ENCODE data around the gene SLC4A5.

The SLC4A5 gene

DNA sequence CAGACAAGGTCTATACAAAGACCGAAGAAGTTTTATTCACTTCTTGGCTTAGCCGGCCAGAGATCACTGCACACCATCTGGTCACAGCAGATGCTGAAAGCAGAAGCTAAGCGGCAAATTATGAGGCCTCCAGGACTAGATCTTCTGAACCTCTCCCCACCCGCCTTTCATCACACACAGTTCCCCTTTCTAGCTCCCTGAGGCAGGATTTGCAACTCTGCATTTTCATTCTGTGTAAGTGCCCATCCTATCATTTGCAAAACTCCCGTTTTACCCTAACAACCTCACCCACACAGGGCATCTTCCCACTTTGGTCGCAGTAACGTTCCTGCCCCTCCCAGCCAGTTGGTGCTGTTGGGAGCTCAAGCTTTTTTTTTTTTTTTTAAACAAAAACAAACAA lies 161.5 kb downstream of the SLC4A5 start:
- H3K27me3 Mint-ChIP-seq: no peaks in the 10 kb centered on the region
- peaks cover 10 to 18% of the 10 kb centered on the region in 2 donors for H3K4me1 Mint-ChIP-seq (ENCODE audit: low read depth in 2 of 2)
- no peak for DNase-seq
- no peak for ATAC-seq (replicated peaks)
- H3K9me3 Mint-ChIP-seq: no peaks in the 10 kb centered on the region
- peak overlapping the region in 1 of 2 donors; percentile 82 for H3K27ac Mint-ChIP-seq
- H3K36me3 Mint-ChIP-seq (ENCODE audit: insufficient read depth): peaks cover 21% of the 10 kb centered on the region
- no peak overlapping the region for H3K4me3 Mint-ChIP-seq

DNA sequence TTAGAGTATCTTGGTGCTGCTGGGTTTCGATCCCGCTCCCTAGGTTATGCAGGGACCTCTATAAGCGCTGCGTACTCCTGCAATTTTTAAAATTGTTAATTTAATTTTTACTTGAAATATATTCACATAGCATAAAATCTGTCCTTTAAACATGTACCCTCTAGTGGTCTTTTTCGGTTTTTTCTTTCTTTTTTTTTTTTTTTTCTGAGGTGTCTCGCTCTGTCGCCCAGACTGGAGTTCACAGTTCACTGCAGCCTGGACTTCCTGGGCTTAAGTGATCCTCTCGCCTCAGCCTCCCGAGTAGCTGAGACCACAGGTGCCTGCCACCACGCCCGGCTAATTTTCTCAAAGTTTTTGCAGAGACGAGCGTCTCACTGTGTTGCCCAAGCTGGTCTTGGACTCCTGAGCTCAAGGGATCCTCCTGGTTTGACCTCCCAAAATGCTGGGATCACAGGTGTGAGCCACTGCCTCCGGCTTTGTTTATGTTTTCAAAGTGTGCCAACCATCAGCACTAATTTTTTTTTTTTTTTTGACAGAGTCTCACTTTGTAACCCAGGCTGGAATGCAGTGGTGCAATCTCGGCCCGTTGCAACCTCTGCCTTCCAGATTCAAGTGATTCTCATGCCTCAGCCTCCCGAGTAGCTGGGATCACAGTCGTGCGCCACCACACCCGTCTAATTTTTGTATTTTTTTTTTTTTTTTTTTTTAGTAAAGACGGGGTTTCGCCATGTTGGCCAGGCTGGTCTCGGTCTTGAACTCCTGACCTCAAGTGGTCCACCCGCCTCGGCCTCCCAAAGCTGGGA lies 164.0 kb downstream of the SLC4A5 start:
- peaks cover 34% of the 10 kb centered on the region for H3K36me3 Mint-ChIP-seq (ENCODE audit: insufficient read depth)
- H3K27me3 Mint-ChIP-seq: no peaks in the 10 kb centered on the region
- ATAC-seq (replicated peaks): peak; percentile 30
- peak in 1 of 3 experiments; percentile 11 for DNase-seq
- H3K27ac Mint-ChIP-seq: peak overlapping the region; percentile 91 to 93
- peak overlapping the region; percentile 85 to 90 for H3K4me3 Mint-ChIP-seq
- peaks cover 27 to 35% of the 10 kb centered on the region in 2 donors for H3K4me1 Mint-ChIP-seq (ENCODE audit: low read depth in 2 of 2)
- no peaks in the 10 kb centered on the region for H3K9me3 Mint-ChIP-seq

DNA sequence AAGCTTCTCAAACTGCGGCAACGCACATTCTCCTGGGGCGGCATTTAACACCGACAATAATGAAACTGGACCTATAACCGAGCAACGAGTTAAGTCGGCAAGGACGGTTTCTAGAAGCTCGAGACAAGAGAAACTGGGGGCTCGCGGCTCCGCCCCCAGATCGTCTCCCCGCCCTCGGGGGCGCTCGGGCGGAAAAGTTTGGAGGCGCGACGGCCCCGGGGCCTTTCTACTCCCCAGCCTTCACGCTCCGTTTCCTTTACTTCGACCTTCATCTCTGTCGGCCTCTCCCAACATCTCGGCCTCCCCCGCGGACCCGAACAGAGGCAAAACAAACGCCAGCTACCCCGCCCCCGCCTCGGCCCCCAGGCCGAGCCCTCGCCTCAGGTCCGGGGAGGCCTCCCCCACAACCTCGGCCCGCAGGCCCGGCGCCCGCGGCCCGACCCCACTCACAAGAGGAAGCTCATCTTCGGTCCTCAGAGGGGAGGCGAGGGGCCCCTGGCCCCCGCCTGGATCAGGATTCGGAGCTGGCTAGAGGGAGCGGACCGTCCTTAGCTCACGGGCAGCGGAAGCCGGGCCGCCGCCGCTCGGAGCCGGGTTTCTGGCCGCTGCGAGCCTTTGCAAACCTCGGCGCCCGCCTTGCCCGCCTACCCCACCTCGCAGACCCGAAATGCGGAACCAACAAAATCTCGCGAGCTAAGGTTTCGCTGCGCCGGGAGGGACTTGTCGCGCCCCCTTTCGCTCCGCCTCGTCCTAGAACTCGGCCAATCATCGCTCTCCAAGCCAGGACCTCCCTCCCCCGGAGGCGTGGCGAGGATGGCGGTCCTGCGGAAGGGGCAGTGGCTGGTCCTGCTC lies 164.8 kb downstream of the SLC4A5 start, which contains the start of gene MOB1A:
MOB1A (minus strand) TSS at position 669 of the 852 bp plus-strand sequence; CDS start at position 464, 205 bp downstream.
- Mint-ChIP-seq H3K9me3 (no peaks in the 10 kb centered on the region), H3K27me3 (no peaks in the 10 kb centered on the region), H3K4me1 (ENCODE audit: low read depth in 2 of 2) (peaks cover 27 to 39% of the 10 kb centered on the region in 2 donors), H3K4me3 (peak within 1 kb of the TSS; percentile 85 to 90), H3K27ac (peak within 1 kb of the TSS; percentile 91 to 93), H3K36me3 (ENCODE audit: insufficient read depth) (peaks cover 34% of the 10 kb centered on the region)
- DNase-seq (peak; percentile 97 to 99 (median 99)), ATAC-seq (replicated peaks) (peak; percentile 87)

DNA sequence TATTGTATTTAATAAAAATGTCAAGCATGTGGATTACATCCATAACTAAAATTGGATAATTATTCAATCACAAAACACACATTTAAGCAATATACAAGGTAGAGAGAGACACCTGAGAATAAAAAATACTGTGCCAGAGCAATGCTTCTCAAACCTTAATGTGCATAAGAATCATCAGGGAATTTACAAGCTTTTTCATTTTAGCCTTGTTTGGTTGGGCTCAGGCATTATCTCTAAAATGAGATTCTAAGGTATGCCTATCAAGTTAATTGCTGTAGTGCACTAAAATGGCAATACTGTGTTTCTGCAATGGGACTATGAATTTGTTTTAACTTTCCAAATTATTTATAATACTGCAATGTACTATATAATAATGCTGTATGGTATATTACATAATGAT lies 165.5 kb downstream of the SLC4A5 start:
- Mint-ChIP-seq H3K9me3 (no peaks in the 10 kb centered on the region), H3K4me1 (ENCODE audit: low read depth in 2 of 2) (peaks cover 29 to 43% of the 10 kb centered on the region in 2 donors), H3K4me3 (peak overlapping the region; percentile 85 to 90), H3K27ac (peak overlapping the region; percentile 91 to 93), H3K36me3 (ENCODE audit: insufficient read depth) (peaks cover 36% of the 10 kb centered on the region), H3K27me3 (no peaks in the 10 kb centered on the region)
- ATAC-seq (replicated peaks) (no peak), DNase-seq (no peak)

DNA sequence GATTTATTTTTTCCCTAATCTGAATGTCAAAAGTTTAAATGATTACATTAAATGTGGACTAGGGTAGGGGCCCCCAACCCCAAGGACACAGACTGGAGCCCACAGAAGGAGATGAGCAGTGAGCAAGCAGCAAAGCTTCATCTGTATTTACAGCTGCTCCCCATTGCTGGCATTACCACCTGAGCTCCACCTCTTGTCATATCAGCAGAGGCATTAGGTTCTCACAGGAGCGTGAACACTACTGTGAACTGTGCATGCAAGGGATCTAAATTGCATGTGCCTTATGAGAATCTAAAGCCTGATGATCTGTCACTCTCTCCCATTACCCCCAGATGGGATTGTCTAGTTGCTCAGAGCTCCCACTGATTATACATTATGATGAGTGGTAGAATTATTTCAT lies 168.3 kb downstream of the SLC4A5 start:
- Mint-ChIP-seq H3K4me1 (ENCODE audit: low read depth in 2 of 2) (peaks cover 35 to 51% of the 10 kb centered on the region in 2 donors), H3K9me3 (no peaks in the 10 kb centered on the region), H3K36me3 (ENCODE audit: insufficient read depth) (peaks cover 64% of the 10 kb centered on the region), H3K27ac (no peak overlapping the region), H3K27me3 (no peaks in the 10 kb centered on the region), H3K4me3 (peak overlapping the region; percentile 85 to 90)
- DNase-seq (no peak), ATAC-seq (replicated peaks) (no peak)

DNA sequence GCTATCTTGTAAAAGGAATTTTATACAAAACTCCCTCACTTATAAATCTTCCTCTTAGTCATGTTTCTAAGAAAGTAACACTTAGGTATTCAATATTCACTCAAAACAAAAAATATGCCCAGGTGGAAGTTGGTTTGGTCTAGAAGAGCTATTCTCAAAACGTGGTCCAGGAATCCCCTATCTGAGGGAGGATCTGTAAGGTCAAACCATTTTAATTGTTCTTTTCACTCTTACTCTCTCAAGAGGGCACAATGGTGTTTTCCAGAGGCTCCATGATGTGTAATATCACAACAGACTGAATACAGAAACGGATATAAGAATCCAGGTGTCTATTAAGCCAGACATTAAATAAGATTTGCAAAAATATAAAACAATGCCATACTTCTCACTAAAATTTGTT lies 174.5 kb downstream of the SLC4A5 start:
- H3K4me1 Mint-ChIP-seq (ENCODE audit: low read depth in 2 of 2): peaks cover 12 to 17% of the 10 kb centered on the region in 2 donors
- H3K27ac Mint-ChIP-seq: peak overlapping the region in 1 of 2 donors; percentile 25
- H3K4me3 Mint-ChIP-seq: no peak overlapping the region
- peaks cover 91% of the 10 kb centered on the region for H3K36me3 Mint-ChIP-seq (ENCODE audit: insufficient read depth)
- no peak for ATAC-seq (replicated peaks)
- no peaks in the 10 kb centered on the region for H3K27me3 Mint-ChIP-seq
- H3K9me3 Mint-ChIP-seq: no peaks in the 10 kb centered on the region
- no peak for DNase-seq

All from effector memory CD8-positive, alpha-beta T cell (primary cell).